ENCODE measurements around the gene KIF18B.
"Not testable (repeated sequence)": the region's sequence is repeated elsewhere in the genome, so short reads cannot be mapped to it uniquely, and the experiment has no call there.

Gene KIF18B

DNA sequence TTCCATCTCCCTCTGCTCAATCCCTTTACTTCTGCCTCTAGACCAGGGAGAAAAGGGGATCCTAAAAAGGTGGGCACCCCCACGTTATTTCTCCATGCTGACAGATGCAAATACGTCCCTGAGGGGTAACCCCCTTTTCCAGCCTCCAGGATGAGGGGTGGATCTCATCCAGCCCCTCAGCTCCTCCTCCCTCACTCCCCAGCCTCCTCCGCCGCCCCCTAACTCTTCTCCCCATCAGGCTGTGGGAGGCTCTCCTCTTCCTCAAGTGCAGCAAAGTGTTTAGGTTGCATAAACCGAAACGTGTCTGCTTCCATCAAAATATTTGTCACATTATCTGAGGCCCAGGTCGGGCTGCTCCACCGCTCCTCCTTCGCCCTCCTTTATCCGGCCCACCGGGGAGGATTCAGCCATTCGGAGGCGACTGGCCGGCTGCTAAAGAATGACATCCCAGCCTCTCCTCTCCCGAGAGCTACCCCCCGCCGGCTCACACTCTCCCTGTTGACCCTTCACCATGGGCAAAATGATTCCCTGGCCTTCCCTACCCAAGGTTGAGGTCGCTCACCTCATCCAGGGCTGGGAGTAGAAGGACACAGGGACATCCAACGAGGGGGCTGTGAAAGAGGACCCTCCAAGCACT, 21.7 kb upstream of the KIF18B start:
- no peak for DNase-seq (ENCODE audit: low read depth in 2 of 2)

GRCh38 chr17:44968225-44969143, 20.9 kb upstream of the KIF18B start, which contains the start of gene C1QL1:
TSS of gene C1QL1 (minus strand) at chr17:44968303. CDS start at chr17:44968048, 255 bp downstream.
- peak; percentile 70 to 71 for DNase-seq (ENCODE audit: low read depth in 2 of 2)

DNA sequence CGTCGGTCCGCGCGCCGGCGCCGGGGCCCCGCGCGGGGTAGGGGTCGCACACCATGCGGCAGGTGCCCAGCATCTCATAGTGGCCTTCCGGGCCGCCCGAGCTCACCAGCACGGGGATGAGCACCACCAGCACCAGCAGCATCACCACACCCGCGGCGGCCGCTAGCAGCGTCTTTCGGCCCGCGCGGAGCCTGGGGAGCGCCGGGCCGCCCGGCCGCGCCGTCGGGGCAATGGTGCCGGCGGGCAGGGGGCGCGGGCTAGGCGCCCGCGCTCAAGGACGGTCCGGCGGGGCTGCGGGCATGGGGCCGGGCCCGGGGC, 20.3 kb upstream of the KIF18B start:
- no peak for DNase-seq (ENCODE audit: low read depth in 2 of 2)

DNA sequence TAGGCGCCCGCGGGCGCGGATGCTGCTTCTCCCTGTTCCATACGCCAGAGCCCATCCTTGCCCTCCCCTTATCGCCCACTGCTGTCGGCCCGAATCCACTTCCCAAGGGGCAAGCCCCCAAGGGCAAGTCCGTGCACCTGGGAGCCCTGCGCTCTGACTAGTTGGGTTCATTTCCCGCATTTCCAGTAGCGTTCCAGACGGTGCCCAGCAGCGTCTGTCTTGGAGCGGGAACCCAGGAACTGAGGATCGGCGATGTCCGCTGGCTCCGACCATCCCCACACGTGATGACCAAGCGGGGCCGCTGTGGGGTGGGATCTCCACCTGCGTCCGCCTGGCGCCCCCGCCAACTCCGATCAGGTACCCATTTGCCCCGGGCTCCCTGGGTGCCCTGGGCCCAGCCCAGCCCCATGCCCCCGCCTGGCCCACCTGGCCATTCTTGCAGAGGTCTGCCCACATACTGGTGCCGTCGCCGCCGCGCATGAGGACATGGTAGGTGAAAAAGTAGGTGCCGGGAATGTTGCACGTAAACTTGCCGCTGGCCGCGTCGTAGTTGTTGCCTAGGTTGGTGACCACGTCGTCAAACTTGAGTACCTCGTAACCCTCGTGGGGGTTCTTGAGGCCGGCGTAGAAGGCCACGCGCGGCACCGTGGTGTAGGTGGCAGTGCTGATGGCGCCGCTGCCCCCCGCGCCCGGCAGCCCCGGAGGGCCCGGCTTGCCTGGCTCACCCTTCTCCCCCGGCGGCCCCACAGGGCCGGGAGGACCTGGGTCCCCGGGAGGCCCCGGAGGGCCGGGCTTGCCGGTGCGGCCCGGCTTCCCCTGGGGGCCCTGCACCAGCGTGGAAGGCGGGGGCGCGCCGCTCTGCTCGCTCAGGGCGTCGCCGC, 19.7 kb upstream of the KIF18B start:
- DNase-seq (ENCODE audit: low read depth in 2 of 2) = no peak

DNA sequence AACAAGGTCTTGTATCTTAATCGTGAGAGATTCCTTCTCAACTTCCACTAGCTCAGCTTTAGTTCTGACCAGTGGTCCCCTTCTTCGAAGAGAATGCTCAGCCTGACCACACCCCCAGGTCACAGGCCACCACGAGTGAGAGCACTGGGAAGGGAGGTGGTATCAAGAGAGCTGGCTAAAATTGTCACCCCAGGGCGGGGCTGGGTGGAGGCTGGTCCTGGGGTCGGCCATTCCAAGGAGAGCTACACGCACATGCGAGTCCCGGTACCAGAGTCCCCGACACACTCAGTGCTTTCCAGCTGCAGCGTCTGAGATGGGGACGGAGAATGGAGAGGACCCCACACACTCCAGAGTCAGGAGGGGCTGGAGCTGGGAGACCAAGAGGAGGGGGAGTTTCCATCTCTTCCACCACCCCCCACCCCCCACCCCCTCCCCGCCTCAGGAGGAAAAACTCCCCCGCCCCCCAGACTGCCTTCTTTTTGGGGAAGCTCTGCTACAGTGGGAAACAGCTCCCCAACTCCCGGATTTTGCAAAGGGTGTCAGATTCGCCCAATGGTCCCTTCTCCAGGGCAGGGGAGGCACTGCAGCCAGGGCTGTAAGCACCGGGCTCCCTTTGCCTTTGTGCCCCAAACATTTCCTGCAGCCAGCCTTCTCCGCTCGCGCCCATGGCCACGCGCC, 18.9 kb upstream of the KIF18B start:
- DNase-seq (ENCODE audit: low read depth in 2 of 2) = no peak

DNA sequence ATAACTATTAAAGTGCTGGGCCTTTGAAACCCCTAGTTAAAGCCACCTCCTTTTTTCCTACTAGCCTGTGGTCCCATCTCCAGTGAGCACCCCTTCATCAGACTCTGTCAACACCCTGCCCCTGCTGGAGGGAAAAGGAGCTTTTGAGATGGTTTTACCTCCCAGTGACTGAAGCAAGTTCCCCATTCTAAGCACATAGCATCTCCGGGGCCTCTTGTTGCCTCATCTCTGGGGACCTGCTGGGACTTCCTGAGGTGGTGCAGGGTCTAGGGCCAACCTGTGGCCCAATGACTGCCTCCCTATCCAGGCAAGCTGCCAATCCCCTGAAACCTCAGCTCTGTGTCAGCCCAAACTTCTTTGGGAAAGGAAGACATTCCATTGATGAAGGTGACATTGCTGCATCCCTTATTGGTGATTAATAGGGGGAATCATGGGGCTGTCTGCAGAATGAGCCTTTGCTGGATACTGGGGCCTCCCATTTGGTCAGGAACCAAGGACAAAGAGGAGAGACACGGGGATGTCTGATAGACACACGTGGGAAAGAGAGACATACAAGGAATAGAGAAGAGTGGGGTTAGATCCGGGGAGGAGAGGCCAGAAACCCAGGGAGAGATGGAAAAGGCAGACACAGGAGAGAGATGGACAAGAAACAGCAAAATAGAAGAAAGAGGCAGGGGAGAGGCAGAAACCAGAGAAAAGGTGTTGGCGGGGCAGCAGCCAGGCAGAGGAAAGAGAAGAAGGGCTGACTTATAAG, 18.1 kb upstream of the KIF18B start:
- DNase-seq (ENCODE audit: low read depth in 2 of 2) = no peak

DNA sequence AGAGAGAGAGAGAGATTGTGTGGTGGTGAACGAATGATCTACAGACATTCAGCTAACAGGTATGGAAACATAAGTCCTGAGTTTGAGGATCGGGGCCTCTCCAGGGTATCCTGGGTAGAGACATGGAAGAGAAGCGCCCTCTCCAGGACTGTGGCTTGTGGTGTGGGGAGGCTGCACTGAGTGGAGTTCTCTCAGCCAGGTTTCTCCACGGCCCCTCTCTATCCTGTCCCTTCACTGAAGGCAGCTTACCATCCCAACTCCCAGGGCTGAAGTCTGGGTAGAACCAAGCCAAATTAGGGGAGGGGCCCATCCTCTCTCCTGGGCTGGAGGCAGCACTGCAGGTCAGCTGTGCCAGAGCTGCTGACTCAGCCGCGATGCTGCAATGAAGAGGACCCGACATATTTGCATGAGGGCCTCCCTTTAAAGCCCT, 14.4 kb upstream of the KIF18B start:
- DNase-seq (ENCODE audit: low read depth in 2 of 2) = no peak

DNA sequence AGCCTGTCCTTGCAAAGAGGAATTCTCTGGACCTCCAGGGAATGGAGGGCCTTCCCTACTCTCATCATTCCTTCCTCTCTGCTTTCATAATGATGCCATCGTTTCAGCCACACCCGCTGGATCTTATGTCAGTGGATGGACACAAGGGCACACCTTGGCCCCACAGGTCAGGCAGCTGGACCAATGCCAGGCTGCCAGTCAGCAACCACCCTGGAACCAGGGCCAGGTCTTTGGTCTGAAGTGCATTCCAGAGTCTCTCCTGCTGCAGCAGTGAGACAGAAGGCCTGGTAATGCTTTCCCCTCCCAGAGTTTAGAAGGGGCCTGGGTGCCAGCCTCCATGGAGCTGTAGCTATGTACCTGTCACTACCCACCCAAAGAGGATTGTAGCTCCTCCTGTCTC, 13.1 kb upstream of the KIF18B start:
- no peak for DNase-seq (ENCODE audit: low read depth in 2 of 2)

DNA sequence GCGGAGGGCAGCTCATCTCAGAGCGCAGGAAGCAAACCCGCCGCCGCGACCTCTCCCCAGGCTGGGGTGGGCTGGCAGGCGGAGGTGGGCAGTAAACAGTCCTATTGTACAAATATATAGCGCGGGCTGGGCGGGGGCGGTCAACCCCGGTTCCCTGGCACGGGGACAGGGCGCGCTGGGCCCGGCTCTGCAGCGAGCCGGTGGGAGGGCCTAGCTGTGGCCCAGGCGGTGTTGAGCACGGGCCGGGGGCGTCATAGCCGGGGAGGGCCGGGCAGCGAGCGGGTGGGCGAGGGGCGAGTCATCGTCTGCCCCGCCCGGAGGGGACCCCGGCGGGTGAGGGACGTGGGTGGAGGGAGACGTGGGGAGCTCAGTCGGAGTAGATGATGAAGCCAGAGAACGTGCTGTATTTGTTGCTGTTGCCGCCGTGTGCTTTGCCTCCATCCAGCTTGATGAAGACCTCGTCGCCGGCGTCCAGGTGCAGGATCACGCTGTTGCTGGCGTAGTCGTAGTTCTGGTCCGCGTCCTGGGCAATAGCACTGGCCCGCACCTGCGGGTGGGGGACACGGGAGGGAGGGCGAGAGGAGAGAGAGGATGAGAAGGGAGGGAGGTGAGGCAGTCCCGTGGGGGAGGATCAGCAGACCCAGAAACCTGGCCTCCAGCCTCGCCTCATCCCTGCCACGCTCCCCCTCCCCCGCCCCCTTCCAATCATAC, 12.4 kb upstream of the KIF18B start:
- peak; percentile 24 to 34 for DNase-seq (ENCODE audit: low read depth in 2 of 2)

DNA sequence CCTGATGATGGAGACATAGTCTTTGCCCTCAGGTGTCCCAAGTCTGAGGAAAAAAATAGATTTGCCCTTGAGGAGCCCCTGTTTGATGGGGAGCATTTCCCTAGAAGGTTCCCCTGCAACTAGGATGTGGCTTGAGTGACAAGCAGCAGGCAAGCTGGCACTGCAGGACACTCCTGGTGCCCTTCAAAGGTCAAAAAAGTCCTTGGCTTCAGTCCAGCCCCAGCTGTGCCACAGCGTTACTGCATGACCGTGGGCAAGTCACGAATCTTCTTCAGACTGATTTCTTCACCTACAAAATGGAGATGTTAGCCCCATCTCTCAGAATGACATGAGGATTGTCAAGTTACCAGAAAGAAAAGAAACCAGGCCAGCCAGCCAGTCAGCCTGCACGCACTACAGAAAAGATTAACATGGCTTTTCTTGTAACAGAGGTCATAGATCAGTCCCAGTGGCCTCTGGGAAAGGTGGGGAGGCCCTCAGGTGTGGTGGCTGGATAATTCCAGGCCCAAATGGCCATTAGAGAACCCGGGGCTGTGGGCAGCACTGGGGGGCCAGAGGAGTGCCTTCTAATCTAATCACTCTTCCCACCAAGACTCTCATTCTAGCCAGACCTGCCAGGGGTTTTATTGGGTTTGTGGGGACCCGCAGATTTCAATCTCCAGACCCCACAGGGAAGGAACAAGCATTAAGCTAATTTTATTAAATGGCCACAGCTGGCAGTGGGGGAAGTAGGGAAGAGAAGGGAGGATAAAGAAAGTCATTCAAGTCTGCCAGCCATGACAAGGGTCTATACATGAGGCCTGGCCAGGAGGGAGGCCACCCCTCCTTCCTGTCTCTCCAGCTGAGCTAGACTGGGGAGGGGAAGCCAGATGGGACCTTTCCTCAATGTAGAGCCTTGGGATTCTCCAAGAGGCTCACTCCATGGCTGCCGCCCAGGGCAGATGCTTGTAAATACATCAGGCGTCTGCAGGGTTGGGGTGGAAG, 9.7 kb upstream of the KIF18B start:
- no peak for DNase-seq (ENCODE audit: low read depth in 2 of 2)

DNA sequence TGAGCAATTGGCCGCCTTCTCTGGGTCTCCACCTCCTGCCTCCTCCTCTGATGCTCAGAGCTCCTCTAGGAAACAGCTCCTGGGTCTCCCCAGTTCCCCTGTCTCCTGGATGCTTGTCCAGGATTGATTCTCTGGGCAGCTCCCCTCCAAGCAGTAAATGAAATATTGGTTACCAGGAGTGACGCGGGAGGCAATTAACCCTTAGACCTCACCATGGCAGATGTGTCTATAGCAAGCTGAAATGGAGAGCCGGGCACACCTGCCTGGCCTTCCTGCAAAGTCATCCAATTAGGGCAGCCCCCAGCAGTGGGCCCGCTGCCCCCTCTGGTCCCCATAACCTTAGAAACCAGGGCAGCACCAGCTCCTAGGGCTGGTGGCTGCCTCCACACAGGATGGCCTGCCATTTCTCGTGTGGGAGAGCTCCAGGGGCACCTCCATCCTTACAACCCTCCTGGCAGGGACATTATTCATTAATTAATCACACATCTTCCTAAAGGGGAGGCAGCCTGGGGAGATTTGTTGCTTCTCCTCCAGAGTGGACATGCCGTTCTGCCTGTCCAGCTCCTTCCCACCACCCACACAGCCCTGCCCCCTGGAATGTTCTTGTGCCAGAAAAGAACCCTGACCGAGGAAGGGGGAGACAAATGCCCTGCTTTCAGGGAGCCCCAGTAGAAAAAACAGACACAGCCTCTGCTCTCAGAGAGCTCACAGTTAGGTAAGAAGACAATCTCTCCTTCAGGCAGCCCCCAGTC, 8.3 kb upstream of the KIF18B start:
- no peak for DNase-seq (ENCODE audit: low read depth in 2 of 2)

- no peak for DNase-seq (ENCODE audit: low read depth in 2 of 2)
These were observed 5.4 kb upstream of the KIF18B start for GRCh38 chr17:44952946-44953475.

GRCh38 chr17:44948315-44948795, 782 bp upstream of the KIF18B start:
- no peak for DNase-seq (ENCODE audit: low read depth in 2 of 2)

DNA sequence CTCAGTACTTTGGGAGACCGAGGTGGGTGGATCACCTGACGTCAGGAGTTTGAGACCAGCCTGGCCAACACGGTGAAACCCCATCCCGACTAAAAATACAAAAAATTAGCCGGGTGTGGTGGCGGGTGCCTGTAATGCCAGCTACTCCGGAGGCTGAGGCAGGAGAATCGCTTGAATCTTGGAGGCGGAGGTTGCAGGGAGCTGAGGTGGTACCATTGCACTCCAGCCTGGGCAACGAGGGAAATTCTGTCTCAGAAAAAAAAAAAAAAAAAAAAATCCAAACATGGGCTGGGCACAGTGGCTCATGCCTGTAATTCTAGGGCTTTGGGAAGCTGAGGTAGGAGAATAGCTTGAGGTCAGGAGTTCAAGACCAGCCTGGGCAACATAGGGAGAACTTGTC, 1.9 kb downstream of the KIF18B start:
- not testable (repeated sequence) for DNase-seq (ENCODE audit: low read depth in 2 of 2)

DNA sequence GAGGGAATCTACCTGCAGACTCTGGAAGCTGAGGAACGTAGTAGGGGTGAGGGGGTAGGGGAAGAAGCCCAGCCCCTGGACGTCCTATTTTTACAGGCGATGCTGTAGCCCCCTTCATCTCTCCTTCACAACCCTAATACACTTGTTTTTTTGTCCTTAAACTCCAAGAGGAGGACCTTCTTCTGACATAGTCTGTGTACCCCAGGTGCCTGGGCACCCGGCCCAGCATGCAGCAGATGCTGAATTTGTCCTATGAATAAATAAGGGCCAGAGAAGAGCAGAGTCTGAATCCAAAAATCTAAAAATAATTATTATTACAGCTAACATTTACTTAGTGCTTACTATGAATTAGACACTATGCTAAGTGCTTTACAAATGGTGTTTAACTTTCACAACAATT, 5.1 kb downstream of the KIF18B start:
- DNase-seq (ENCODE audit: low read depth in 2 of 2) = no peak

GRCh38 chr17:44941712-44942331, 5.8 kb downstream of the KIF18B start:
- no peak for DNase-seq (ENCODE audit: low read depth in 2 of 2)

- no peak for DNase-seq (ENCODE audit: low read depth in 2 of 2)
These were observed 6.8 kb downstream of the KIF18B start for GRCh38 chr17:44940768-44941167.

Measured in activated CD8-positive, alpha-beta memory T cell treated with anti-CD3 and anti-CD28 coated beads for 4 hours (primary cell).